Measurements from ENCODE around the gene NOX3.
A peak's percentile ranks its signal among the peaks of the same experiment; 100 is the strongest.
"Not testable (repeated sequence)": the region's sequence is repeated elsewhere in the genome, so short reads cannot be mapped to it uniquely, and the experiment has no call there.

NOX3 gene

GRCh38 chr6:155398701-155399061 lies 57.0 kb downstream of the NOX3 start:
- no peak for DNase-seq

- no peak for DNase-seq
Measured at GRCh38 chr6:155398221-155398620, 57.4 kb downstream of the NOX3 start.

- DNase-seq: no peak
Measured at GRCh38 chr6:155397172-155397705, 58.4 kb downstream of the NOX3 start.

- no peak for DNase-seq
Measured at GRCh38 chr6:155396605-155397004, 59.0 kb downstream of the NOX3 start.

GRCh38 chr6:155395339-155395738 lies 60.3 kb downstream of the NOX3 start:
- DNase-seq: no peak

GRCh38 chr6:155389130-155389529 lies 66.5 kb downstream of the NOX3 start:
- no peak for DNase-seq

GRCh38 chr6:155388591-155388990 lies 67.0 kb downstream of the NOX3 start:
- no peak for DNase-seq

- no peak for DNase-seq
Measured at GRCh38 chr6:155387481-155387880, 68.2 kb downstream of the NOX3 start.

GRCh38 chr6:155384321-155384952 lies 71.2 kb downstream of the NOX3 start:
- no peak for DNase-seq

- DNase-seq: no peak
Measured at GRCh38 chr6:155383913-155384312, 71.7 kb downstream of the NOX3 start.

- no peak for DNase-seq
Measured at GRCh38 chr6:155382338-155382685, 73.3 kb downstream of the NOX3 start.

GRCh38 chr6:155381673-155382337 lies 73.8 kb downstream of the NOX3 start:
- DNase-seq: peak; percentile 1

- no peak for DNase-seq
Measured at GRCh38 chr6:155380666-155381332, 74.8 kb downstream of the NOX3 start.

GRCh38 chr6:155378724-155379123 lies 76.9 kb downstream of the NOX3 start:
- DNase-seq: no peak

- DNase-seq: no peak
Measured at GRCh38 chr6:155378276-155378675, 77.4 kb downstream of the NOX3 start.

- DNase-seq: no peak
Measured at GRCh38 chr6:155377061-155377460, 78.6 kb downstream of the NOX3 start.

- no peak for DNase-seq
Measured at GRCh38 chr6:155375801-155376200, 79.8 kb downstream of the NOX3 start.

- DNase-seq: no peak
Measured at GRCh38 chr6:155374681-155375080, 81.0 kb downstream of the NOX3 start.

GRCh38 chr6:155373276-155373675 lies 82.4 kb downstream of the NOX3 start:
- no peak for DNase-seq

- DNase-seq: no peak
Measured at GRCh38 chr6:155372256-155372655, 83.4 kb downstream of the NOX3 start.

- no peak for DNase-seq
Measured at GRCh38 chr6:155371230-155371629, 84.4 kb downstream of the NOX3 start.

GRCh38 chr6:155366325-155366724 lies 89.3 kb downstream of the NOX3 start:
- DNase-seq: no peak

- no peak for DNase-seq
Measured at GRCh38 chr6:155364844-155365437, 90.7 kb downstream of the NOX3 start.

- not testable (repeated sequence) for DNase-seq
Measured at GRCh38 chr6:155364021-155364420, 91.6 kb downstream of the NOX3 start.
